GM12891 (cell line): ENCODE data around the gene CSPG4.

Experiments
- DNase-seq: peaks from one replicate; pipeline ENCODE4 v3.0.0; 2011; ENCODE audit warnings: low spot score; ENCODE audit not compliant: insufficient read length
- FAIRE-seq: peaks from 2 replicates; lab custom pipeline; 2011; peaks lifted over from hg19 to GRCh38; lab: Jason Lieb, UNC
- PAX5 ChIP-seq: IDR thresholded peaks from 2 replicates; pipeline ENCODE4 v1.6.1; 2011; ENCODE audit warnings: low read length, moderate library complexity, mild to moderate bottlenecking; ENCODE audit not compliant: insufficient read depth, severe bottlenecking
- POLR2A ChIP-seq: IDR thresholded peaks from 2 replicates; pipeline ENCODE4 v1.6.1; 2011; ENCODE audit warnings: low read depth, low read length, control low read depth
- POLR2AphosphoS5 ChIP-seq: IDR thresholded peaks from 2 replicates; pipeline ENCODE4 v1.6.1; 2011; ENCODE audit warnings: low read depth, low read length, control low read depth
- POU2F2 ChIP-seq: IDR thresholded peaks from 2 replicates; pipeline ENCODE4 v1.6.1; 2011; ENCODE audit warnings: low read depth, mild to moderate bottlenecking, control low read depth, low read length, moderate library complexity
- SPI1 ChIP-seq: IDR thresholded peaks from 2 replicates; pipeline ENCODE4 v1.6.1; 2011; ENCODE audit warnings: low read depth, low read length, control low read depth
- TAF1 ChIP-seq: IDR thresholded peaks from 2 replicates; pipeline ENCODE4 v1.6.1; 2011; ENCODE audit warnings: low read depth, low read length, control low read depth

The CSPG4 gene

GRCh38 chr15:75656813-75657212 lies 55.8 kb downstream of the CSPG4 start:
- TF ChIP-seq POLR2A (no peak), POLR2AphosphoS5 (no peak), PAX5 (no peak), POU2F2 (no peak), TAF1 (no peak), SPI1 (no peak)
- DNase-seq (no peak), FAIRE-seq (no peak)

DNA sequence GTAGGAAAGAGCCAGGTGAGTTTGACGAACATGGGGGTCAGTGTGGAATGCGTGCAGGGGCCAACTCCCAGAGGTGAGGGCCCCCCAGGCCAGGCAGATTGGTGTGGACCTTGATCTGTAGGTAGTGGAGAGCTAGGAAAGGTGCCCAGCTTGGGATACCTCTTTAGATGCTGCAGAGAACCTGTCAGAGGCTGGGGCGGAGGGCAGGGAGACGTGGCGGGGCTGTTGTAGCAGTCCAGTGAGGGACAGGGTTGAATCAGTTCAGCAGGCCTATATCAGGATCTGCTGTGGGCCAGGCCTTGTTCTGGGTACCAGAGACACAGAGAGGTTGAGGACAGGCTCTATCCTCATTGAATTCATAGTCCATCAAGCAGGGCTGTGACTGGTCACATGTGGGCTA lies 56.3 kb downstream of the CSPG4 start:
- no peak for FAIRE-seq
- TF ChIP-seq POLR2A (no peak), TAF1 (no peak), PAX5 (no peak), POU2F2 (no peak), POLR2AphosphoS5 (no peak)
- no peak for DNase-seq

GRCh38 chr15:75655931-75656330 lies 56.7 kb downstream of the CSPG4 start:
- DNase-seq (no peak), FAIRE-seq (no peak)
- TF ChIP-seq TAF1 (no peak), POLR2A (no peak), SPI1 (no peak), POLR2AphosphoS5 (no peak), POU2F2 (no peak), PAX5 (no peak)

DNA sequence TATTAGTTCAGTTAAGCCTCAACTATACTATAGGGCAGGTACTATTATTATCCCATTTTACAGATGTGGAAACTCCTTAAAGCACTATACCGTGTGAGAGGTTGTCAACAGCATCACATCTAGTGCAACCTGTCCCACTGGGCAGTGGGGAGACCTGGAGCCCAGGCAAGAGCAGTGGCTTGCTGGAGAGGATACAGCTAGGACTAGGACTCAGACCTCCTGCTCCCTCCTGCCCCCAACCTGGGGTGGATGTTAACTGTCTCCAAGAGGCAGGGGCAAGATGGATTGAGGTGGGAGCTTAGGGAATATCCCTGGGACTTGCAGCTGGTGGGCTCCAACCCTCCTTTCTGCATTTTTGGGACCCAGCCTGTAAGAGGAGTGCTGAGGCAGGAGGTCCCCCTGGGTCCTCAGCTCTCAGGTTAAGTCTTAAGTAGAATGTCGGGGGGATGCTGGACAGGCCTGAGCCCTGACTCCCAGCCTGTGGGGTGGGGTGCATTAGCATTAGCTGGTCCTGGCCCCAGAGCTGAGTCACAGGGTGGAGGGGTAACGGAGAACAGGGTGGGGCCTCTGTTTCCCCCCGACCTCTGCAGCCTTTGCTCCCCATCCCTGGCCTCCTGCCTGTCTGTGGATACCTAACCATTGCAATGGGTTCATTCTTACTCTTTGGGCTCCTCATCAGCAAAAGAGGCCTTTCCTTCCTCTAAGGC lies 58.3 kb downstream of the CSPG4 start:
- DNase-seq, result no peak
- FAIRE-seq, result no peak
- TF ChIP-seq POU2F2, result no peak
- TF ChIP-seq TAF1, result no peak
- no peak for TF ChIP-seq SPI1

GRCh38 chr15:75653347-75653913 lies 59.2 kb downstream of the CSPG4 start:
- TF ChIP-seq POU2F2 (no peak), PAX5 (no peak), POLR2A (no peak), POLR2AphosphoS5 (no peak), TAF1 (no peak), SPI1 (no peak)
- DNase-seq (no peak), FAIRE-seq (no peak)

DNA sequence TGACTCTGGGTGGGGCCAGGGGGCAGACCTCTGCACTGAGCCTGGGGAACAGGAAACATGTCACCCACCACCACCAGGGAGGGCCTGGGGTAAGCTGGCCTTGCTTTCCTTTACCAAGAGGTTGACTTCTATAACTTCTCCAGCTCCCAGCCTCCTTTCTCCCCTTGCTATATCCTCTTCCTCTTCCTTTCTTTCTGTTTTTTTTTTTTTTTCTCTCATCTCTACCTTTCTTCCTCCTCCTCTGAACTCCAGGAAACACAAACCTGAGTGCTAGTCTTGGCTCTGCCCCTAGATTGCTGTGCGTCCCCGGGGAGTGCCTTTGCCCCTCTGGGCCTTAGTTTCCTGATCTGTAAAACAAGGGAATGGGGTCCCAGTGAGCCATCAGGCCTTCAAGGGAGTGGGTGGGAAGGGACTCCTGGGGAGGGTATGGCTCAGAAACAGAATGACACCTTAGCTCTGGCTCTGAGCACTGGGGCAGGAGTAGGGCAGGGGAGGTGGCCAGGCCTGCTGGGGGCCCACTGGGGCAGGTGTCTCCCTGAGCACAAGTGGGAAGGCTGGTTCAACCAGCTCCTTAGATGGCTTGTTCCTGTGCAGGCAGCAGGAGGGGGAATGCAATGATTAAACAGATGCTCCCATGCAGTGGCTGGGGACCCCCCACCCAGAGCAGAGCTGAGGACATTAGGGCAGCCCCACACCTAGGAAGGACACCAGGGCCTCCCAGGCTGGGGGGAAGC lies 60.7 kb downstream of the CSPG4 start:
- TF ChIP-seq POU2F2 (no peak), TAF1 (no peak), SPI1 (no peak), PAX5 (no peak)
- DNase-seq (no peak), FAIRE-seq (no peak)

GRCh38 chr15:75650908-75651809 lies 61.5 kb downstream of the CSPG4 start:
- TF ChIP-seq TAF1 (no peak), POLR2A (no peak), SPI1 (no peak), PAX5 (no peak)
- DNase-seq (no peak), FAIRE-seq (no peak)

DNA sequence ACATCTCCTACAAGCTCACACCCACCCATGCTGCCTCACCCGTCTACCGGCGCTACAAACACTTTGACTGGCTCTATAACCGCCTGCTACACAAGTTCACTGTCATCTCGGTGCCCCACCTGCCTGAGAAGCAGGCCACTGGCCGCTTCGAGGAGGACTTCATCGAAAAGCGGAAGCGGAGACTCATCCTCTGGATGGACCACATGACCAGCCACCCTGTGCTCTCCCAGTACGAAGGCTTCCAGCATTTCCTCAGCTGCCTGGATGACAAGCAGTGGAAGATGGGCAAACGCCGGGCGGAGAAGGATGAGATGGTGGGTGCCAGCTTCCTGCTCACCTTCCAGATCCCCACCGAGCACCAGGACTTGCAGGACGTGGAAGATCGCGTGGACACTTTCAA lies 62.8 kb downstream of the CSPG4 start:
- FAIRE-seq (no peak), DNase-seq (no peak)

DNA sequence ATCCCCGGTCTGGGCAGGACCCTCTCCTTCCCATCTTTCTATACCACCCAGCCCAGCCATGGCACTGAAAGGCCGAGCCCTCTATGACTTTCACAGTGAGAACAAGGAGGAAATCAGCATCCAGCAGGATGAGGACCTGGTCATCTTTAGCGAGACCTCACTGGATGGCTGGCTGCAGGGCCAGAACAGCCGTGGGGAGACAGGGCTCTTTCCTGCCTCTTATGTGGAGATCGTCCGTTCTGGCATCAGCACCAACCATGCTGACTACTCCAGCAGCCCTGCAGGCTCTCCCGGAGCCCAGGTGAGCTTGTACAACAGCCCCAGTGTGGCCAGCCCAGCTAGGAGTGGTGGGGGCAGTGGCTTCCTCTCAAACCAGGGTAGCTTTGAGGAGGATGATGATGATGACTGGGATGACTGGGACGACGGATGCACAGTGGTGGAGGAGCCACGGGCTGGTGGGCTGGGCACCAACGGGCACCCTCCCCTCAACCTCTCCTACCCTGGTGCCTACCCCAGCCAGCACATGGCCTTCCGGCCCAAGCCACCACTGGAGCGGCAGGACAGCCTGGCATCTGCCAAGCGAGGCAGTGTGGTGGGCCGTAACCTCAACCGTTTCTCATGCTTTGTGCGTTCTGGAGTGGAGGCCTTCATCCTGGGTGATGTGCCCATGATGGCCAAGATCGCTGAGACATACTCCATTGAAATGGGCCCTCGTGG lies 63.4 kb downstream of the CSPG4 start:
- TF ChIP-seq SPI1, result no peak
- no peak for DNase-seq
- FAIRE-seq, result no peak

More for the DNA sequence above, 62.8 kb downstream of the CSPG4 start:
- TF ChIP-seq PAX5 (no peak), POLR2A (no peak), TAF1 (no peak), POU2F2 (no peak), SPI1 (no peak), POLR2AphosphoS5 (no peak)
